HG03066 (cell line): ENCODE results near the gene KIF14.
A peak's percentile ranks its signal among the peaks of the same experiment; 100 is the strongest.
"Not testable (repeated sequence)": the region's sequence is repeated elsewhere in the genome, so short reads cannot be mapped to it uniquely, and the experiment has no call there.

Source experiments
- ATAC-seq: cut with Tn5 transposase; IDR thresholded peaks from one replicate; pipeline ENCODE4 v1.9.1; 2021; ENCODE audit warnings: low read depth; ENCODE audit not compliant: unreplicated experiment

The KIF14 gene

GRCh38 chr1:200547386-200547785 lies 73.2 kb downstream of the KIF14 start:
- ATAC-seq, result no peak

- ATAC-seq, result no peak
Observed at GRCh38 chr1:200546577-200546976, 74.0 kb downstream of the KIF14 start.

DNA sequence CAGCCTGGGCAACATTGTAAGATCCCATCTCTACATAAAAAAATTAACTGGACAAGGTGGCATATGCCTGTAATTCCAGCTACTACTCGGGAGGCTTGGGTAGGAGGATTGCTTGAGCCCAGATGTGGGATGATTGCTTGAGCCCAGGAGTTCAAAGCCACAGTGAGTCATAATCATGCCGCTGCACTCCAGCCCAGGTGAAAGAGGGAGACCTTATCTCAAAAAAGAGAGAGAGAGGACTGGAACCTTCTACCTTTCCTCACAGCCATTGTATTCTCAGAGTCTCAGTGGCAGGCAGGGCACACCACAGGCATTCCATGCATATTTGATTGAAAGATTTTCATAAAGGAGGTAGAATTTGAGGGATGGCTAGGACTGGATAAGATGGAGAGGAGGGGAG lies 78.4 kb downstream of the KIF14 start:
- no peak for ATAC-seq

GRCh38 chr1:200540281-200540680 lies 80.3 kb downstream of the KIF14 start:
- ATAC-seq, result no peak

GRCh38 chr1:200538179-200538578 lies 82.4 kb downstream of the KIF14 start:
- no peak for ATAC-seq

DNA sequence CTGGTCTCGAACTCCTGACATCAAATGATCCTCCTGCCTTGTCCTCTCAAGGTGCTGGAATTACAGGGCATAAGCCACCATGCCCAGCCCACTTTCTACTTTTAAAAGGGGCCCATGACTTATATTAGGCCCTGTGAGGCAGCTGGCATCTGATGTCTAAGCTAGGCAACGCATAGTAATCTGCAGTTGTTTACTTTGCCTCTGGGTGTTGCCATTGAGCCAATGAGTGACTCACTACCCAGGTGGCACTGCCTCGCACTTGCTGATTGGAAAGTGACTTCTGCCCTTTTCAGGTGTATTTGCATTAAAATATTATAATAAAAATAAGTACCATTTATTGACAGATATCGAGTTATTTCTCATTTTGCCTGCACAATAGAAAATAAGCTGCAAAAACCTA lies 84.9 kb downstream of the KIF14 start:
- ATAC-seq, result no peak

DNA sequence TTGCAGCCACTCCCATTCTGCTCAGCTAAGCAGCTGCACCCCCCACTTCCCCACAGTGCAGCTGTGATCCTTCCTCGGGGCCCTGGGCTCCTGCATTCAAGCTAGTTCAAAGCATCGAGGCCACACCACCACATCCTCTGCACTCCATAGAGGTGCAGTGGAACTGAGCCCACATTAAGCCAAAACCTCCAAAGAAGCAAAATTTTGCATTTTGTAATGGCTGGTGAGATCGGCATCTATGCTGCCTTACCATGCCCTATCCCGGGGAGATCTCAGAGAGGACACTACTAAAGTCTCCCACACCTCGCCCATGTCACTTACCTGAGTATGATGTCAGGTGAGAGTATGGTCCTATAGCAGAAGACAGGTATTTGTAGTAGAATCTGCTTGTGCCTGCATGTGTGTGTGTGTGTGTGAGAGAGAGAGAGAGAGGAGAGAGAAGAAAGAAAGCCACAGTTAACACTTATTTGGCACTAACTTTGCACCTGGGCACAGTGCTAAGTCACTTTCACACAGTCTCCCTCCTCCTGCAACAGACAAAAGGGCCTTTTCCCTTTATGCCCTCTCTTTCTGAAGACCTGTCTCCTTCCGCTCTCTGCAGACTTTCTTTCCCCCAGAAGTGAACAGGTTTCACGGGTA lies 89.8 kb downstream of the KIF14 start:
- ATAC-seq, result no peak

GRCh38 chr1:200528858-200529606 lies 91.5 kb downstream of the KIF14 start:
- no peak for ATAC-seq

DNA sequence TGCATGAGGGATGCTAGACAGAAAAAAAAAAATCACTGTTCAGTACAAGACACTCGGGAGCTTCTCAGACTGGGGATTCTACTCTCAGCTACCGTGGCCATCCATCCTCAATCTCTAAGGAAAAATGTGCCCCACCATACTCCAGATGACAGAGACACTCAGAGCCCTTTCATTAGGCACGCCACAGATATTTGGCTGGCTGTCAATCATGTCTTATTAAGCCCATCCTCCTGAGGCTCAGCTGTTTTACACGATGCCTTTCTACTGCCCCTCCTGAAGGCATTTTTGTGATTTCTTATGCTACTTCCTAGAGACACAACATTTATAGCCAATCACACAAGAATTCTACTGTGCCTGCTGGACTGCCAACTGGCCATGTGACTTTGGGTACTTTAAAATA lies 92.9 kb downstream of the KIF14 start:
- no peak for ATAC-seq

- no peak for ATAC-seq
Observed at GRCh38 chr1:200526709-200527612, 93.6 kb downstream of the KIF14 start.

DNA sequence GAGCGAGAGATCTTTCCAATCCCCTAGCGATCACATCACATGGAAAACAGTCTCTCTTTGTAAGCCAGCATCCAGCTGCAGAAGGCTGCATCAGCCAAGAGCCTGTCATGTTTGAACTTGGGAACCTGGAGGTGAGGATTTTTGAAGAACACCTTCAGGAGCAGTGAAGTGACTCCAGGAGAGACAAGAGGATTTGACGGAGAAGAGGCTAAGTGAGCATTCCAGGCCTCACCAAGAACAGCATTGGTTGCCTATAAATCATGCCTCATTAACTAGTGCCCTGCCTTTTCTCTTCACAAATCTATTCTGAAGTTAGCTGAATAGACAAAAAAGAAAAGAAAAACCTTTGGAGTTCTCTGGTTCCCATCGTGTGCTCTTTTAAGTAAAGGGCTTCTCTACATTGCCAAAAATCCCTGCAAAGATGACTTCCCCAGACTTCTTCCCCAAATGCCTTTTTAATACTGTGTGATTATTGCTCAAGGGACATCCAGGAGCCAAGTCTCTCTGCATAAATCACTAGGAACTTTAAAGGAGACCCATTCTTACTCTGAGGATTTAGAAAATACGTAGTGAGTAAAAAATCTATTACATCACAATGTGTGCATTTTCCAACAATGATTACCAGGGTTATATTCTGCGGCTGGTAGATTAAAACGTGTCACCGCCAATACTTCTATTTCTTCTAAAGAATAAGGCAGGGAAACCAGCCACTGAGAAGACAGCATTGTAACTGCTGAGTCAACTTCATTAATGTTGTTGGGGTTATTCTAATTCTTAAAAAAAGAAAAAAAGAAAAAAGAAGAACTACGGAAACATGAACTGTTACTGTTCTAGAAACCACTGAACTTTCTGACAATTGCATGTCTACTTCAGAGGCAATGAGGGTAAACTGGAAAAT lies 95.2 kb downstream of the KIF14 start:
- no peak for ATAC-seq

- ATAC-seq, result not testable (repeated sequence)
Observed at GRCh38 chr1:200524551-200524950, 96.0 kb downstream of the KIF14 start.

- ATAC-seq, result no peak
Observed at GRCh38 chr1:200524092-200524491, 96.5 kb downstream of the KIF14 start.

- ATAC-seq, result no peak
Observed at GRCh38 chr1:200520735-200521134, 99.8 kb downstream of the KIF14 start.

GRCh38 chr1:200518524-200518923 lies 102.0 kb downstream of the KIF14 start:
- no peak for ATAC-seq

GRCh38 chr1:200512191-200512590 lies 108.4 kb downstream of the KIF14 start:
- ATAC-seq, result no peak

DNA sequence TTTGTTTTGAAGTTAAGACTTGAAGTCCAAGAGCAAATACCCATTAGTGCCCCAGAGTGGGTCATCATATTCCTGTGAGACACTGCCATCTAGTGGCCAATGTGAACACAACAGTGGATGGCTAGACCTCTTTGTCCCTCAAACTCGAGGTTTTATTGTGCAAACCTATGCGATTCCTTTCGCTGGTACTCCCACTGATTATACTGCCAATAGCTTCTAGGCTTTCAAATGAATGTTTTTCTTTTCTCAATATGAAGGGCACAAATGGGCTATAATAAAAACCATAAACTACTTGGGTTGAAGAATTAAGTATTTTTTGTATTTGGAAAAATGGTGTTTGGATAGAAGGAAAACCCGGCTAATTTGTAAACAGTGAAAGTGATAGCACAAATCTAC lies 110.3 kb downstream of the KIF14 start:
- ATAC-seq, result peak; percentile 94

DNA sequence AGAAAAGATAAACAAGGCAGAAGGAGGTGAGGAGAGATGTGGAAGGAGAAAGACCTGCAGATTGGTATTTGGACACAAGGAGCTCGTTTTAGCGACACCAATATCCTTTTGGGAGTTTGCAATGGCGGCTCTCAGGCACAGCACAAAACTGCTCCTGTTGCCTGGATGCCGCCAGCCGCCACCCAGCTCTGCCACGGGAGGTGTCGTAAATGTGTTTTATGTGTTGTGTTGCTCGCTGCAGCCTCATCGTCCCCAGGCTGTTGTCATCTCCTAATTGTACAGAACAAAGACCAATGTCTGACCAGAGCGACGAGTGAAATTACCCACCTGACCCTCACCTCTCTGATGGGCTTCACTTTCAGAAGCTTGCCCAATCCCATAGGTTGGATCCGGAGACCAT lies 114.1 kb downstream of the KIF14 start:
- ATAC-seq, result no peak

GRCh38 chr1:200505257-200505656 lies 115.3 kb downstream of the KIF14 start:
- ATAC-seq, result no peak
